Natural killer cell (primary cell): ENCODE results near the gene ZFHX3. TPM values are rescaled to one million over a fixed set of nuclear protein-coding genes. Genes with fewer than 3 reads are reported as not detected.

Experiments
- ATAC-seq, 3 donors: fragments of 150-1000 bp in 2 of 3; fragments of 200-7000 bp in 1 of 3; cut with Tn5 transposase; 1 replicate in 1 of 3; 2 replicates in 2 of 3; pipeline ENCODE4 v1.10.0; 2021; ENCODE audit warnings: mild to moderate bottlenecking in 2 of 3, moderate library complexity in 2 of 3
- DNase-seq, 2 donors: peaks; one replicate each; pipeline versions ENCODE4 v3.0.0 to v3.0.0-alpha.2; 2013 to 2021; ENCODE audit warnings: mixed read lengths in 1 of 2
- H3K27ac ChIP-seq: one replicate; pipeline ENCODE4 v1.5.1; 2013; ENCODE audit warnings: mild to moderate bottlenecking, low read length
- H3K27me3 ChIP-seq: one replicate; pipeline ENCODE4 v1.6.1; 2013; ENCODE audit warnings: low read length; ENCODE audit not compliant: control insufficient read depth, insufficient read depth
- H3K36me3 ChIP-seq: one replicate; pipeline ENCODE4 v1.6.1; 2013; ENCODE audit warnings: low read length; ENCODE audit not compliant: control insufficient read depth, insufficient read depth
- H3K4me1 ChIP-seq: one replicate; pipeline ENCODE4 v1.6.1; 2013; ENCODE audit warnings: low read length; ENCODE audit not compliant: control insufficient read depth, insufficient read depth
- H3K4me3 ChIP-seq: one replicate; pipeline ENCODE4 v1.5.1; 2013; ENCODE audit warnings: low read length
- H3K9me3 ChIP-seq: one replicate; pipeline ENCODE4 v1.6.1; 2013; ENCODE audit warnings: low read length; ENCODE audit not compliant: control insufficient read depth, insufficient read depth
- H3K27ac Mint-ChIP-seq, 2 donors: one replicate each; pipeline ENCODE4 v1.8.0; 2022; ENCODE audit warnings: mild to moderate bottlenecking in 2 of 2, mixed read lengths in 2 of 2, moderate library complexity in 1 of 2
- H3K27me3 Mint-ChIP-seq, 2 donors: one replicate each; pipeline ENCODE4 v1.8.0; 2022; ENCODE audit warnings: low read depth in 2 of 2, mixed read lengths in 2 of 2
- H3K36me3 Mint-ChIP-seq: one replicate; pipeline ENCODE4 v1.8.0; 2022; ENCODE audit warnings: mixed read lengths
- H3K4me1 Mint-ChIP-seq, 2 donors: one replicate each; pipeline ENCODE4 v1.8.0; 2022; ENCODE audit warnings: mixed read lengths in 2 of 2
- H3K4me3 Mint-ChIP-seq: one replicate; pipeline ENCODE4 v1.8.0; 2022; ENCODE audit warnings: mild to moderate bottlenecking, moderate library complexity, mixed read lengths
- H3K9me3 Mint-ChIP-seq, 2 donors: one replicate each; pipeline ENCODE4 v1.8.0; 2022; ENCODE audit warnings: mixed read lengths in 2 of 2
- WGBS: methylation state at CpG from one replicate; pipeline ENCODE4 v1.1.7; 2013; ENCODE audit warnings: missing lambda C conversion rate; ENCODE audit not compliant: insufficient coverage; 5-methylcytosine and 5-hydroxymethylcytosine counted together
- intact Hi-C: fragments of 100-400 bp; cut with micrococcal nuclease; formaldehyde crosslinking; loops from one replicate; pipeline ENCODE4 v1.14.2; 2022
- total RNA-seq, 4 donors: library from RNA; stranded (reverse); fragments of 120-200 nt in 1 of 4; gene quantifications; one replicate each; pipeline versions ENCODE4 v1.2.3 to v1.2.4, GENCODE V29; 2013 to 2022
- TF ChIP-seq, protein P1 (sequence below): fragments of 200-600 bp; IDR thresholded peaks from one replicate; pipeline ENCODE4 v1.8.0; 2022; ENCODE audit warnings: antibody characterized with exemption

ZFHX3 gene
- total RNA-seq, 3 donors from 2014 or later (not counting 1 experiment from before 2014, with no cell fraction given): 5.8 to 7.8 (median 7.5) TPM

DNA sequence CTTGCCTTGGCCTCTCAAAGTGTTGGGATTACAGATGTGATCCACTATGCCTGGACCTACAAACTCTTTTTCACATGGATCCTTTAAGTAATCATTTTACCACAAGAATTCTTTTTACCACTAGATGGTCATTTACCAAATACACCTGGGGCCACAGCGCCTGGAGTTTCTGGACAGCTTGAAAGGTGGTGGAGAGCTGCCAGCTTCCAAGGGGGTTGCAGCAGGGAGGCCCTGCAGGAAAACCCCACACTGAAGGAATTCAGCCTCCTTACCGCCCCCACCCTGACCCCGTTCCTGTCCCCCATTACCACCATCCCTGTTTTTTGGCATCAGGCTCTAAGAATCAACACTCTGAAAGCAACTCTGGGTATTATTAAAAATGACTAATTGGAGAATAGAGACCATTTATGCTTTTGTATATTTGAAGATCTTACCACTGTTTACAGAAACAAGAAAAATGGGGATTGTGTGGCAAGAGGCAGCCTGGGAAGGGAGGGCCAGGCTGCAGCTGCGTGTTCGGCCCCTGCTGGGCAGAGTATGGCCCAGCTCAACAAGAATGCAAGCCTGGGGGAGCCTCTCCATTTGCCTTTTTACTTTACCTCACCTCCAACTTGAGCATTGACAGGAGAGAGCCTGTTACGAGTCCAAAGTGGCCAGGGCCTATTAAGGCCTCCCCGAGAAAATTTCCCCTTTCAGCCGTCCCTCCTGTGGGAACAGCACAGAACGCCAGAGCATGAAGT lies 209.9 kb downstream of the ZFHX3 start:
- Mint-ChIP-seq H3K36me3 (no peaks in the 10 kb centered on the region), H3K4me1 (peaks cover 7% of the 10 kb centered on the region in 2 donors), H3K27me3 (no peaks in the 10 kb centered on the region), H3K4me3 (no peak overlapping the region), H3K27ac (no peak overlapping the region), H3K9me3 (no peaks in the 10 kb centered on the region)
- no peak for DNase-seq
- no peaks in the 10 kb centered on the region for H3K9me3 ChIP-seq
- 96% methylated on average over 7 of the region's 9 CpGs for WGBS
- no peak overlapping the region for H3K27ac ChIP-seq
- H3K4me1 ChIP-seq: no peaks in the 10 kb centered on the region
- no peak for ATAC-seq
- intact Hi-C loops: loop anchor here (10.0 kb wide), 1 partner anchor 1487 kb away; no protein-coding TSS in a partner anchor
- H3K36me3 ChIP-seq: no peaks in the 10 kb centered on the region
- no peaks in the 10 kb centered on the region for H3K27me3 ChIP-seq
- TF ChIP-seq, protein P1, sequence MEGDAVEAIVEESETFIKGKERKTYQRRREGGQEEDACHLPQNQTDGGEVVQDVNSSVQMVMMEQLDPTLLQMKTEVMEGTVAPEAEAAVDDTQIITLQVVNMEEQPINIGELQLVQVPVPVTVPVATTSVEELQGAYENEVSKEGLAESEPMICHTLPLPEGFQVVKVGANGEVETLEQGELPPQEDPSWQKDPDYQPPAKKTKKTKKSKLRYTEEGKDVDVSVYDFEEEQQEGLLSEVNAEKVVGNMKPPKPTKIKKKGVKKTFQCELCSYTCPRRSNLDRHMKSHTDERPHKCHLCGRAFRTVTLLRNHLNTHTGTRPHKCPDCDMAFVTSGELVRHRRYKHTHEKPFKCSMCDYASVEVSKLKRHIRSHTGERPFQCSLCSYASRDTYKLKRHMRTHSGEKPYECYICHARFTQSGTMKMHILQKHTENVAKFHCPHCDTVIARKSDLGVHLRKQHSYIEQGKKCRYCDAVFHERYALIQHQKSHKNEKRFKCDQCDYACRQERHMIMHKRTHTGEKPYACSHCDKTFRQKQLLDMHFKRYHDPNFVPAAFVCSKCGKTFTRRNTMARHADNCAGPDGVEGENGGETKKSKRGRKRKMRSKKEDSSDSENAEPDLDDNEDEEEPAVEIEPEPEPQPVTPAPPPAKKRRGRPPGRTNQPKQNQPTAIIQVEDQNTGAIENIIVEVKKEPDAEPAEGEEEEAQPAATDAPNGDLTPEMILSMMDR: no peak
- no peak overlapping the region for H3K4me3 ChIP-seq

DNA sequence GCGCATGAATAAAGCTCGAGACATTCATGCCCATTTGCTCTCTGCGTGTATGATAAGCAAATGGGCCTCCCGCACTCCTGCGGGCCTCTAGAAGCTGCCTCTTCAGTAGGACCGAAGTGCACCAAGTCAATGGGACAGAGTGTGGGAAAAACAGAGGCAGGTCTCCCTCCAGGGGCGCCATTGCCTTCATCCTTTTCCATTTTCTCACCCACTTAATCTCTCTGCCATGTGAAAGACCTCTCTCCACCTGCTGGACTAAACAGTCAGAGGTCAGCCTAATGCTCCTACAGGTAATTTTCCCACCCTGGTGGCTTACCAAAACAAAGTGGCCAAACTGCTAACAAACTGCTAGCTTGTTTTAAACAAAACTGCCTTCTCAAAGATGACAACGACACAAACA lies 210.9 kb downstream of the ZFHX3 start:
- H3K27me3 ChIP-seq: no peaks in the 10 kb centered on the region
- 89% methylated on average over 8 of the region's 8 CpGs for WGBS
- Mint-ChIP-seq H3K9me3 (no peaks in the 10 kb centered on the region), H3K27ac (no peak overlapping the region), H3K4me3 (no peak overlapping the region), H3K36me3 (no peaks in the 10 kb centered on the region), H3K4me1 (peaks cover 7% of the 10 kb centered on the region in 2 donors), H3K27me3 (no peaks in the 10 kb centered on the region)
- no peak overlapping the region for H3K4me3 ChIP-seq
- H3K4me1 ChIP-seq: no peaks in the 10 kb centered on the region
- TF ChIP-seq, protein P1: no peak
- ATAC-seq (no peak), DNase-seq (no peak)
- no peak overlapping the region for H3K27ac ChIP-seq
- H3K36me3 ChIP-seq: no peaks in the 10 kb centered on the region
- intact Hi-C loops: loop anchor here (10.0 kb wide), 1 partner anchor 1488 kb away; no protein-coding TSS in a partner anchor
- no peaks in the 10 kb centered on the region for H3K9me3 ChIP-seq

- peaks cover 7% of the 10 kb centered on the region in 2 donors for H3K4me1 Mint-ChIP-seq
- DNase-seq: no peak
- no peaks in the 10 kb centered on the region for H3K4me1 ChIP-seq
- ATAC-seq: no peak
- no peaks in the 10 kb centered on the region for H3K9me3 ChIP-seq
- no peak overlapping the region for H3K4me3 Mint-ChIP-seq
- H3K9me3 Mint-ChIP-seq: no peaks in the 10 kb centered on the region
- no peaks in the 10 kb centered on the region for H3K36me3 Mint-ChIP-seq
- no peak overlapping the region for H3K27ac Mint-ChIP-seq
- H3K27me3 Mint-ChIP-seq: no peaks in the 10 kb centered on the region
- H3K27me3 ChIP-seq: no peaks in the 10 kb centered on the region
- TF ChIP-seq, protein P1: no peak
- WGBS: 69% methylated on average over 7 of the region's 7 CpGs
- intact Hi-C loops: loop anchor here (10.0 kb wide), 1 partner anchor 1489 kb away; no protein-coding TSS in a partner anchor
- no peak overlapping the region for H3K27ac ChIP-seq
- H3K36me3 ChIP-seq: no peaks in the 10 kb centered on the region
- H3K4me3 ChIP-seq: no peak overlapping the region
Observed at GRCh38 chr16:72836181-72836580, 211.7 kb downstream of the ZFHX3 start.
